A549 (cell line): ENCODE results near the gene CMBL.

Source experiments
- CTCF ChIP-seq: fragments of >200 bp; sonication (Bioruptor Twin); formaldehyde crosslinking; IDR thresholded peaks from 3 replicates; pipeline ENCODE4 v1.5.1; 2016
- EP300 ChIP-seq, 2 experiments: fragments of >200 bp; sonication (Bioruptor Twin); formaldehyde crosslinking; IDR thresholded peaks; 2 replicates in 1 of 2; 3 replicates in 1 of 2; pipeline ENCODE4 v1.6.1; 2016 to 2017

DNA sequence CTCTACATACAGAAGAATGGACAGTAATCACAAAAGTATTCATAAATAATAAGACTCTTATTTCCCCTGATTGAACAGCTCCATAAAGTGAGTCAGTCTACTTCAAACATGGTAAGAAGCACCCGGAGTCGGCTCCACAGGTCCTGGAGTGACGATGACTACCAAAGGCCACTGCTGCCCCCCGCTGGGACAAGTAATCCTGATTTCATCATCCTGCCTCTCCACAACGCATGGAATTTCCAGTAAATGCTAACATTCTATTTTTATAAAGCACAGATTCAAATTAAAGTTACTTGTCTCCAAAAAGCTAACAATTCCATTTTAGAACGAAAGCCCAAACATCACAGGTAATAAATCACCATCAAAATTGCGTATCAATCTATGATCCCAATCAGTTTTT lies 74.2 kb downstream of the CMBL start:
- TF ChIP-seq CTCF, result peak; percentile 53
- TF ChIP-seq EP300 (IDR thresholded peaks at IDR 0.05), result no peak
